Lower leg skin (tissue), 4 donors: ENCODE measurements around the gene OR2Y1. TPM values are rescaled to one million over a fixed set of nuclear protein-coding genes. Genes with fewer than 3 reads are reported as not detected.
"Not testable (repeated sequence)": the region's sequence is repeated elsewhere in the genome, so short reads cannot be mapped to it uniquely, and the experiment has no call there.

Experiments
- DNase-seq, 2 donors: peaks; one replicate each; pipeline ENCODE4 v3.0.0-alpha.2; 2019; ENCODE audit warnings: low spot score in 2 of 2
- H3K4me3 ChIP-seq: fragments of 200-600 bp; sonication (generic); 2 replicates; pipeline ENCODE4 v1.5.1; 2017; ENCODE audit warnings: mild to moderate bottlenecking, low read depth; ENCODE audit not compliant: poor library complexity, severe bottlenecking
- POLR2A ChIP-seq, 2 donors: fragments of 450-650 bp; IDR thresholded peaks; one replicate each; pipeline ENCODE4 v1.6.1; 2016 to 2017; ENCODE audit warnings: antibody characterized with exemption in 2 of 2, mild to moderate bottlenecking in 1 of 2, moderate library complexity in 1 of 2
- WGBS, 2 donors: methylation state at CpG; one replicate each; pipeline ENCODE4 v1.1.5; 2018; 5-methylcytosine and 5-hydroxymethylcytosine counted together
- intact Hi-C: fragments of 100-400 bp; cut with DNase I; formaldehyde crosslinking; loops from one replicate; pipeline ENCODE4 v1.15.0; 2023; ENCODE audit warnings: low total_unique reads
- total RNA-seq, 4 donors: library from RNA; depleted of rRNA; stranded (reverse); fragments of >200 nt; gene quantifications; one replicate each; pipeline ENCODE4 v1.1.0, GENCODE V29; 2016
- TF ChIP-seq, protein P1 (sequence below), 3 donors: fragments of 450-650 bp; IDR thresholded peaks; one replicate each; pipeline ENCODE4 v1.5.1; 2016; ENCODE audit warnings: antibody characterized with exemption in 3 of 3, mild to moderate bottlenecking in 3 of 3, moderate library complexity in 2 of 3

The OR2Y1 gene, protein sequence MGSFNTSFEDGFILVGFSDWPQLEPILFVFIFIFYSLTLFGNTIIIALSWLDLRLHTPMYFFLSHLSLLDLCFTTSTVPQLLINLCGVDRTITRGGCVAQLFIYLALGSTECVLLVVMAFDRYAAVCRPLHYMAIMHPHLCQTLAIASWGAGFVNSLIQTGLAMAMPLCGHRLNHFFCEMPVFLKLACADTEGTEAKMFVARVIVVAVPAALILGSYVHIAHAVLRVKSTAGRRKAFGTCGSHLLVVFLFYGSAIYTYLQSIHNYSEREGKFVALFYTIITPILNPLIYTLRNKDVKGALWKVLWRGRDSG
- total RNA-seq: not detected

GRCh38 chr5:180739958-180740357 lies at the start of gene OR2Y1:
TSS of gene OR2Y1 (minus strand) at chr5:180740058. CDS start at chr5:180740058, 0 bp downstream.
- no peak within 1 kb of the TSS for H3K4me3 ChIP-seq
- DNase-seq: no peak
- intact Hi-C loops: no loop called here
- TF ChIP-seq POLR2A (IDR thresholded peaks at IDR 0.05): no peak
- TF ChIP-seq, protein P1, sequence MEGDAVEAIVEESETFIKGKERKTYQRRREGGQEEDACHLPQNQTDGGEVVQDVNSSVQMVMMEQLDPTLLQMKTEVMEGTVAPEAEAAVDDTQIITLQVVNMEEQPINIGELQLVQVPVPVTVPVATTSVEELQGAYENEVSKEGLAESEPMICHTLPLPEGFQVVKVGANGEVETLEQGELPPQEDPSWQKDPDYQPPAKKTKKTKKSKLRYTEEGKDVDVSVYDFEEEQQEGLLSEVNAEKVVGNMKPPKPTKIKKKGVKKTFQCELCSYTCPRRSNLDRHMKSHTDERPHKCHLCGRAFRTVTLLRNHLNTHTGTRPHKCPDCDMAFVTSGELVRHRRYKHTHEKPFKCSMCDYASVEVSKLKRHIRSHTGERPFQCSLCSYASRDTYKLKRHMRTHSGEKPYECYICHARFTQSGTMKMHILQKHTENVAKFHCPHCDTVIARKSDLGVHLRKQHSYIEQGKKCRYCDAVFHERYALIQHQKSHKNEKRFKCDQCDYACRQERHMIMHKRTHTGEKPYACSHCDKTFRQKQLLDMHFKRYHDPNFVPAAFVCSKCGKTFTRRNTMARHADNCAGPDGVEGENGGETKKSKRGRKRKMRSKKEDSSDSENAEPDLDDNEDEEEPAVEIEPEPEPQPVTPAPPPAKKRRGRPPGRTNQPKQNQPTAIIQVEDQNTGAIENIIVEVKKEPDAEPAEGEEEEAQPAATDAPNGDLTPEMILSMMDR (IDR thresholded peaks at IDR 0.05): no peak
- 92 to 93% methylated on average over 2 of the region's 2 CpGs for WGBS, 2 donors

DNA sequence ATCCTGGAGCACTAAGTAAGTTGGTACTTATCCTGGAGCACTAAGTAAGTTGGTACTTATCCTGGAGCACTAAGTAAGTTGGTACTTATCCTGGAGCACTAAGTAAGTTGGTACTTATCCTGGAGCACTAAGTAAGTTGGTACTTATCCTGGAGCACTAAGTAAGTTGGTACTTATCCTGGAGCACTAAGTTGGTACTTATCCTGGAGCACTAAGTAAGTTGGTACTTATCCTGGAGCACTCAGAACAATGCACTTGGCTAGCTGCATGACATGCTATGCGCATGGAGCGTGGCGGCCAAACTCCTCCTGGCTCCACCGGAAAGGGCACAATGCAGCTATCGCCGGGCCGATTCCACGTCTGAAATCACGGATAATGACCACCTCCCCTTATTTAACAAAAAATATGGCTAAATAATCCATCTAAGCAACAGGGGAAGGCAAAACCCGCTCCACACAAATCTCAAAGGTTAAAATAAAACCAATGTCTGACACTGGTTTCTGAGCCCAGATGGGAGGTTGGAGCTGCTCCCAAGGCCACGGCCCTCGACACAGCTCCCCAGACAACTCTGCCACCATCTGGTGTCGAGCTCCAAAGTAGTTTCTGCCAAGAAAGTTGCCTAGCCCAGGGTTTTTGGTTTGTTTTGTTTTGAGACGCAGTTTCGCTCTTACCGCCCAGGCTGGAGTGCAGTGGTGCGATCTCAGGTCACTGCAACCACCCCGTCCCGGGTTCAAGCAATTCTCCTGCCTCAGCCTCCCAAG lies 49.0 kb upstream of the OR2Y1 start:
- WGBS, 2 donors: 85 to 90% methylated on average over 19 of the region's 19 CpGs
- DNase-seq, H3K4me3 ChIP-seq, intact Hi-C loops: not testable (repeated sequence)

DNA sequence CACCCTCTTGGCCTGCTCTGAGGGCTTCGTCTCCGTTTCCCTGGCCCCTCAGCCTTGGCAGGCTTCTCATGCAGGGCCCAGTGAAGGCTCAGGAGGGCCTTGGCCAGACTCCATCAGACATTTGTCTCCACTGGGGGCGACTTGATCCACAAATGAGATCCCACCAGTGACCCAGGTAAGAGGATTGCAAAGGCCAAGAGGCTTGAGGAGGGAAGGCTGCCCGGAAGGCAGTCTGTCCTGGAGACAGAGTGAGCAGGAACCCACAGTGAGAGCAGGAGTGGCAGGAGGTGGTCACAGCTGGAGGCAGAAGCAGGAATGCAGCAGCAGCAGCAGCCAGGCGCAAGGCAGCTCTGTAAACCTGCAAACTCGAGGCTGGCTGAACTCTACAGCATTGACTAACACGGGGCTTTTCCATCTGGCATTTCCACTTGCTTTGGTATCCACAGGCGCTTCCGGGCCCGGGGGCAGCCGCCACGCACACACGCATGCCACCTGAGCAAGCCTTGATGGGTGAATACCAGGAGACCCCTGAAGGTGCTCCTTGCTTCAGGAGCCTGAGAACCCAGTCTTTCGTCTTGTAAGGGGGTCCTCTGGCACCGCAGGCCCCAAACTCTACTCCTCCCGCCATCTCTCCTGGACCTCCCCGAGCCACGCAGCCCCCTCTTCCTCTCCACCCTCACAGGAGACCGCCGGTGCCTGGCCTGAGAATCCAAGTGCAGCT lies 48.0 kb upstream of the OR2Y1 start:
- no peak overlapping the region for H3K4me3 ChIP-seq
- intact Hi-C loops: no loop called here
- peak in 1 of 2 donors; percentile 81 for DNase-seq
- no peak for TF ChIP-seq POLR2A (IDR thresholded peaks at IDR 0.05)
- TF ChIP-seq, protein P1 (IDR thresholded peaks at IDR 0.05): no peak
- WGBS, 2 donors: 76 to 79% methylated on average over 19 to 20 of the region's 20 CpGs

DNA sequence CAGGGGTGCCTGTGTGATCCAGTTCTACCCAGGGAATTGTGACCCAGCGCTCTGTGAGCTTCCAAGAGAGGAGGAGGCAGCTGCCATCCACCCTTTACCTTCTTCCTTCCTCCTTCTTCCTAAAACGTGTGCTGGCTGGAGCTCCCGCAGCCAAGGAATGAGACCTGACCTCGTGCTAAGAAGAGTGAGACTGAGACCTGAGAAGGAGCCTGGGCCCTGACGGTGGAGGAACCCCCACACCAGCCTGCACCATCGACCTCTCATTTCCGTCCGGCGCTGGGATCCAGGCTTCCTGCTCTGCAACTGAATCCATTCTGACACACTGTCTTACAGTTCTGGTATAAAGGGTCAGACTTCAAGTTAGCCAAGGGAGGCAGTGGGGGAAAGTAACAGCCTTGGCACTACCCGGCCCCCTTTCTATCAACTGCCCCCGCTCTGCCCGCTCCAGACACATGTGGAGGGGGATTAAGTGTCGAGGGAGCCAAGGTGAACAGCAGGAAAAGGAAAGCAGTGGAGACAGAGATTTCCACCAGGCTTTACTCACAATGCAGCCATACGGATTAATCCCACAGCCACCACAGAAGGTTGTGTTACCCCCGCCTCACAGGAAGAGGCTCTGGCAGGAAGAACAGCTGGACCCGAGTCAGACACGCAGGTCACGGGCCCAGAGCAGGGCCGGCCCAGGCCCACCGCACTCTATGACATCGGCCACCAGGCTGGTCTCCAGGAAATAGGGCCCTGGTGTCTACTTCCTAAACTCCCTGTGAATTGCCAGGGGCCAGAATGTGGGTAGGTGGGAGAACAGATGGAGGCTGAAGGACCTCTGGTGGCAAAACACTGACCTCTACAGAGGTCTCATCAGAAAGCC lies 46.9 kb upstream of the OR2Y1 start:
- peak; percentile 18 to 84 for DNase-seq
- H3K4me3 ChIP-seq: no peak overlapping the region
- TF ChIP-seq, protein P1 (IDR thresholded peaks at IDR 0.05): no peak
- no peak for TF ChIP-seq POLR2A (IDR thresholded peaks at IDR 0.05)
- intact Hi-C loops: no loop called here
- WGBS, 2 donors: 43 to 61% methylated on average over 20 to 21 of the region's 21 CpGs

DNA sequence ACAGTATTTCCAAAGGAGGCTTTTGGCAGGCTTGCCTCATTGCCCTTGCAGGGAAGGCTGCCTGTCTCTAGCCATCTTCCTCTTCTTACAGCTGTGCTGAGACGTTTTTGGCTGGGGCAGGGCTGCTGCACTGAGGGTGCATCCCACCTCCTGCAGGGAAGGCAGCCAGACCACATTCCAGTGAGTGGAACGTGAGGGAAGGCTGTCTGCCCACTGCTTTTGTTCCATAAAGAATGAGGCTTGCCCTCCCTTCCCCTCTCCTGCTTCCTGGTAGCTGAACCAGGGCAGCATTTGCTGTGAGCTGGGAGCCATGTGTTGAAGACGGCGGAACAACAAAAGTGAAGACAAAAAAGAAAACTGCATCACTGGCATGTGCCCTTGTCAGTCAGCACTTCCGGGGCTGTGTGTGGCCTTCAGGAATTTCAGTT lies 46.0 kb upstream of the OR2Y1 start:
- intact Hi-C loops: no loop called here
- peak in 1 of 2 donors; percentile 23 for DNase-seq
- 13 to 19% methylated on average over 5 of the region's 5 CpGs for WGBS, 2 donors
- TF ChIP-seq, protein P1 (IDR thresholded peaks at IDR 0.05): no peak
- no peak for TF ChIP-seq POLR2A (IDR thresholded peaks at IDR 0.05)
- no peak overlapping the region for H3K4me3 ChIP-seq
